Upper lobe of left lung (tissue), 4 donors: ENCODE data around the gene JAM3.

ENCODE experiments used
- EP300 ChIP-seq, 4 donors: sonication (generic); formaldehyde crosslinking; IDR thresholded peaks; one replicate each; pipeline ENCODE4 v1.5.1; 2017; ENCODE audit warnings: antibody characterized with exemption in 4 of 4, control low read depth in 2 of 4
- POLR2A ChIP-seq, 4 donors: fragments of 450-650 bp; IDR thresholded peaks; one replicate each; pipeline ENCODE4 v1.5.1; 2016 to 2017; ENCODE audit warnings: antibody characterized with exemption in 4 of 4, mild to moderate bottlenecking in 2 of 4
- TF ChIP-seq, protein P1 (sequence below), 6 experiments: fragments of 450-650 bp in 4 of 6; fragments of 200-600 bp in 2 of 6; sonication (generic) in 2 of 6; IDR thresholded peaks; one replicate each; pipeline ENCODE4 v1.5.1; 2016 to 2019; ENCODE audit warnings: antibody characterized with exemption in 6 of 6

DNA sequence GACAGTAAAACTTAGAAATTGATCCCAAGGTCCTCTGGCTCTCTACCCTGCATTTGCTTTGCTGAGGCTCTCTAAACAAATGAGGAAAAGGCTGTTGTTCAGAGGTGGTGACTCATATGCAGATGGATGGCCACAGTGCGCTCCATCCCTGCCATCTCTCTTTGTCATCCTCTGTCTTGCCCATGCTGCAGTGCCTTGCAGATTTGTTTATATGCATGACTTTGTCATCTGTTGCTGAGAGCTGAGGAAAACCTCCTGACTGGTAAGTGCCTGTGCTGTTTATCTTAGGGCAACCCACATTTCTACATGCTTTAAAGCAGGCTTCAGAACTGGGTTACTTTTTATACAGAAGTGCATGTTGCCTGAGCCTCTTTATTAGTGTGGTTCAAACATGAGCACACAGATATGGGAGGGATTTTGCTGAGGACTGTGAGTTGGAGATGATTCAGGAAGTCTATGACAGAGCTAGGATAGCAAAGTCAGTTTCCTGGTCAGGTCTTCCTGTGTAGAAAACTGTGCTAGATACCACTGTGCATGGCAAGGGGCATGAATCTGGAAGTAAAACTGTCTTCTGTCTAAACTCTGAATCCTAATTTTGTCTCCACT lies 57.4 kb downstream of the JAM3 start:
- TF ChIP-seq, protein P1, sequence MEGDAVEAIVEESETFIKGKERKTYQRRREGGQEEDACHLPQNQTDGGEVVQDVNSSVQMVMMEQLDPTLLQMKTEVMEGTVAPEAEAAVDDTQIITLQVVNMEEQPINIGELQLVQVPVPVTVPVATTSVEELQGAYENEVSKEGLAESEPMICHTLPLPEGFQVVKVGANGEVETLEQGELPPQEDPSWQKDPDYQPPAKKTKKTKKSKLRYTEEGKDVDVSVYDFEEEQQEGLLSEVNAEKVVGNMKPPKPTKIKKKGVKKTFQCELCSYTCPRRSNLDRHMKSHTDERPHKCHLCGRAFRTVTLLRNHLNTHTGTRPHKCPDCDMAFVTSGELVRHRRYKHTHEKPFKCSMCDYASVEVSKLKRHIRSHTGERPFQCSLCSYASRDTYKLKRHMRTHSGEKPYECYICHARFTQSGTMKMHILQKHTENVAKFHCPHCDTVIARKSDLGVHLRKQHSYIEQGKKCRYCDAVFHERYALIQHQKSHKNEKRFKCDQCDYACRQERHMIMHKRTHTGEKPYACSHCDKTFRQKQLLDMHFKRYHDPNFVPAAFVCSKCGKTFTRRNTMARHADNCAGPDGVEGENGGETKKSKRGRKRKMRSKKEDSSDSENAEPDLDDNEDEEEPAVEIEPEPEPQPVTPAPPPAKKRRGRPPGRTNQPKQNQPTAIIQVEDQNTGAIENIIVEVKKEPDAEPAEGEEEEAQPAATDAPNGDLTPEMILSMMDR (IDR thresholded peaks at IDR 0.05) = no peak
- TF ChIP-seq POLR2A (IDR thresholded peaks at IDR 0.05) (no peak), EP300 (IDR thresholded peaks at IDR 0.05) (no peak)
